ENCODE data around the gene NOSIP.

DNA sequence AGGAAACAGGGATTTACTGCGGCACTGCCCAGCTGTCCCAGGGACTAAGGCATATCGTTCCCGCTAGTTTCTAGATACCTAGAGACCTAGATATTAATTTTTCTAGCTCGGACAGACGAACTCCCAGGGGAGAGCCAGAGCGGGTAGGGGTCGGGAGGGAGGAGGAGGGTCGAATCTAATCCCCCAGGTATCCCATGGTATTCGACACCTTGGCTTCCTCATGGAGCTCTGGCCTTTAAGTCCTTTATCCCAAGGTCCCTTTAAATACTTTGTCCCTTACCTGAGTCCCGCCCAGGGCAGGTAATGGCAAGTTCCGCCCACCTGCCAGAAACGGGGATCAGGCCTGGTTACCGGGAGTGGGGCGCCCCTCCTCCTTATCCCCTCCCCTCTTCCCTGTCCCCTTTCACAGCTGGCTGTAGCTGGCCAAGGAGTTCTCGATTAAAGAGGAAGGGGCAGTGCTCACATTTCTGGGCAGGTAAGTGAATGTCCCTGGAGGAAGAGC lies 702 bp upstream of the NOSIP start, which contains the start of gene PRRG2:
- TF ChIP-seq CTCF (IDR thresholded peaks at IDR 0.05) (no peak), ELF1 (IDR thresholded peaks at IDR 0.05) (no peak), POLR2AphosphoS5 (IDR thresholded peaks at IDR 0.05; ENCODE audit: low read depth, low read length) (no peak), EZH2phosphoT487 (IDR thresholded peaks at IDR 0.05; ENCODE audit: borderline replicate concordance, low read depth) (no peak), YY1 (IDR thresholded peaks at IDR 0.05; ENCODE audit: low read depth) (no peak), SIN3A (IDR thresholded peaks at IDR 0.05; ENCODE audit: borderline replicate concordance, low read depth, low read length) (no peak), RAD21 (IDR thresholded peaks at IDR 0.05; ENCODE audit: low read length) (no peak), TAF1 (IDR thresholded peaks at IDR 0.05; ENCODE audit: borderline replicate concordance, low read depth, low read length) (no peak)
- TF ChIP-seq, protein P1, sequence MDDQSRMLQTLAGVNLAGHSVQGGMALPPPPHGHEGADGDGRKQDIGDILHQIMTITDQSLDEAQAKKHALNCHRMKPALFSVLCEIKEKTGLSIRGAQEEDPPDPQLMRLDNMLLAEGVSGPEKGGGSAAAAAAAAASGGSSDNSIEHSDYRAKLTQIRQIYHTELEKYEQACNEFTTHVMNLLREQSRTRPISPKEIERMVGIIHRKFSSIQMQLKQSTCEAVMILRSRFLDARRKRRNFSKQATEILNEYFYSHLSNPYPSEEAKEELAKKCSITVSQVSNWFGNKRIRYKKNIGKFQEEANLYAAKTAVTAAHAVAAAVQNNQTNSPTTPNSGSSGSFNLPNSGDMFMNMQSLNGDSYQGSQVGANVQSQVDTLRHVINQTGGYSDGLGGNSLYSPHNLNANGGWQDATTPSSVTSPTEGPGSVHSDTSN (IDR thresholded peaks at IDR 0.05), result no peak
- TF ChIP-seq, protein P2, sequence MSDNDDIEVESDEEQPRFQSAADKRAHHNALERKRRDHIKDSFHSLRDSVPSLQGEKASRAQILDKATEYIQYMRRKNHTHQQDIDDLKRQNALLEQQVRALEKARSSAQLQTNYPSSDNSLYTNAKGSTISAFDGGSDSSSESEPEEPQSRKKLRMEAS (IDR thresholded peaks at IDR 0.05; ENCODE audit: low read depth), result no peak
- TF ChIP-seq, protein P3, sequence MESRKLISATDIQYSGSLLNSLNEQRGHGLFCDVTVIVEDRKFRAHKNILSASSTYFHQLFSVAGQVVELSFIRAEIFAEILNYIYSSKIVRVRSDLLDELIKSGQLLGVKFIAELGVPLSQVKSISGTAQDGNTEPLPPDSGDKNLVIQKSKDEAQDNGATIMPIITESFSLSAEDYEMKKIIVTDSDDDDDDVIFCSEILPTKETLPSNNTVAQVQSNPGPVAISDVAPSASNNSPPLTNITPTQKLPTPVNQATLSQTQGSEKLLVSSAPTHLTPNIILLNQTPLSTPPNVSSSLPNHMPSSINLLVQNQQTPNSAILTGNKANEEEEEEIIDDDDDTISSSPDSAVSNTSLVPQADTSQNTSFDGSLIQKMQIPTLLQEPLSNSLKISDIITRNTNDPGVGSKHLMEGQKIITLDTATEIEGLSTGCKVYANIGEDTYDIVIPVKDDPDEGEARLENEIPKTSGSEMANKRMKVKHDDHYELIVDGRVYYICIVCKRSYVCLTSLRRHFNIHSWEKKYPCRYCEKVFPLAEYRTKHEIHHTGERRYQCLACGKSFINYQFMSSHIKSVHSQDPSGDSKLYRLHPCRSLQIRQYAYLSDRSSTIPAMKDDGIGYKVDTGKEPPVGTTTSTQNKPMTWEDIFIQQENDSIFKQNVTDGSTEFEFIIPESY (IDR thresholded peaks at IDR 0.05; ENCODE audit: borderline replicate concordance, low read depth), result no peak
- TF ChIP-seq, protein P4, sequence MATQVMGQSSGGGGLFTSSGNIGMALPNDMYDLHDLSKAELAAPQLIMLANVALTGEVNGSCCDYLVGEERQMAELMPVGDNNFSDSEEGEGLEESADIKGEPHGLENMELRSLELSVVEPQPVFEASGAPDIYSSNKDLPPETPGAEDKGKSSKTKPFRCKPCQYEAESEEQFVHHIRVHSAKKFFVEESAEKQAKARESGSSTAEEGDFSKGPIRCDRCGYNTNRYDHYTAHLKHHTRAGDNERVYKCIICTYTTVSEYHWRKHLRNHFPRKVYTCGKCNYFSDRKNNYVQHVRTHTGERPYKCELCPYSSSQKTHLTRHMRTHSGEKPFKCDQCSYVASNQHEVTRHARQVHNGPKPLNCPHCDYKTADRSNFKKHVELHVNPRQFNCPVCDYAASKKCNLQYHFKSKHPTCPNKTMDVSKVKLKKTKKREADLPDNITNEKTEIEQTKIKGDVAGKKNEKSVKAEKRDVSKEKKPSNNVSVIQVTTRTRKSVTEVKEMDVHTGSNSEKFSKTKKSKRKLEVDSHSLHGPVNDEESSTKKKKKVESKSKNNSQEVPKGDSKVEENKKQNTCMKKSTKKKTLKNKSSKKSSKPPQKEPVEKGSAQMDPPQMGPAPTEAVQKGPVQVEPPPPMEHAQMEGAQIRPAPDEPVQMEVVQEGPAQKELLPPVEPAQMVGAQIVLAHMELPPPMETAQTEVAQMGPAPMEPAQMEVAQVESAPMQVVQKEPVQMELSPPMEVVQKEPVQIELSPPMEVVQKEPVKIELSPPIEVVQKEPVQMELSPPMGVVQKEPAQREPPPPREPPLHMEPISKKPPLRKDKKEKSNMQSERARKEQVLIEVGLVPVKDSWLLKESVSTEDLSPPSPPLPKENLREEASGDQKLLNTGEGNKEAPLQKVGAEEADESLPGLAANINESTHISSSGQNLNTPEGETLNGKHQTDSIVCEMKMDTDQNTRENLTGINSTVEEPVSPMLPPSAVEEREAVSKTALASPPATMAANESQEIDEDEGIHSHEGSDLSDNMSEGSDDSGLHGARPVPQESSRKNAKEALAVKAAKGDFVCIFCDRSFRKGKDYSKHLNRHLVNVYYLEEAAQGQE (IDR thresholded peaks at IDR 0.05; ENCODE audit: low read depth, low read length), result no peak
